Measurements from ENCODE around the gene FMO3.

DNA sequence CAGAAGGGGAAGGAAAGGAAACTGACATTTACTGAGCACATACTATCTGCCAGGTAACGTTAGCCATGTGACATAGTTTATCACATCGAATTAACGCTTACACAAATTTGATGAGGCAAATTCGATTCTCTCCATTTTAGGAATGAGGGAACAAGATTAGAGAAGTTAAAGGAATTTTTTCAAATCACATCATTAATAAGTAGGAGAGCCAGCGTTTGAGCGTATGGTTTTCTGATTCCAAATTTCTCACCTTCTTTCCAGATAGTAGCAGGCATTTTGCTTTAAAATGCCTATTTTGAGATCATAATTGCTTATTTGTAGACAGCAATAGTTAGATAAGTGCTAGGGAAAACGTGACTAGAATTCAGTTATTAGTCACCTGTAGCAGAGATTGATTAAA lies 19.3 kb downstream of the FMO3 start:
- no peak for TF ChIP-seq TCF7L2 (IDR thresholded peaks at IDR 0.05; ENCODE audit: borderline replicate concordance, low read depth, low read length)
- no peak for TF ChIP-seq KLF9 (tag by site-specific recombination; IDR thresholded peaks at IDR 0.05; ENCODE audit: low read depth)
- no peak for TF ChIP-seq GLIS1 (tag by site-specific recombination; IDR thresholded peaks at IDR 0.05)
- TF ChIP-seq, protein P1, sequence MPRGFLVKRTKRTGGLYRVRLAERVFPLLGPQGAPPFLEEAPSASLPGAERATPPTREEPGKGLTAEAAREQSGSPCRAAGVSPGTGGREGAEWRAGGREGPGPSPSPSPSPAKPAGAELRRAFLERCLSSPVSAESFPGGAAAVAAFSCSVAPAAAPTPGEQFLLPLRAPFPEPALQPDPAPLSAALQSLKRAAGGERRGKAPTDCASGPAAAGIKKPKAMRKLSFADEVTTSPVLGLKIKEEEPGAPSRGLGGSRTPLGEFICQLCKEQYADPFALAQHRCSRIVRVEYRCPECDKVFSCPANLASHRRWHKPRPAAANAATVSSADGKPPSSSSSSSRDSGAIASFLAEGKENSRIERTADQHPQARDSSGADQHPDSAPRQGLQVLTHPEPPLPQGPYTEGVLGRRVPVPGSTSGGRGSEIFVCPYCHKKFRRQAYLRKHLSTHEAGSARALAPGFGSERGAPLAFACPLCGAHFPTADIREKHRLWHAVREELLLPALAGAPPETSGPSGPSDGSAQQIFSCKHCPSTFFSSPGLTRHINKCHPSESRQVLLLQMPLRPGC (tag by site-specific recombination; IDR thresholded peaks at IDR 0.05): no peak
- no peak for TF ChIP-seq ZEB2 (tag by site-specific recombination; IDR thresholded peaks at IDR 0.05)
- TF ChIP-seq, protein P2, sequence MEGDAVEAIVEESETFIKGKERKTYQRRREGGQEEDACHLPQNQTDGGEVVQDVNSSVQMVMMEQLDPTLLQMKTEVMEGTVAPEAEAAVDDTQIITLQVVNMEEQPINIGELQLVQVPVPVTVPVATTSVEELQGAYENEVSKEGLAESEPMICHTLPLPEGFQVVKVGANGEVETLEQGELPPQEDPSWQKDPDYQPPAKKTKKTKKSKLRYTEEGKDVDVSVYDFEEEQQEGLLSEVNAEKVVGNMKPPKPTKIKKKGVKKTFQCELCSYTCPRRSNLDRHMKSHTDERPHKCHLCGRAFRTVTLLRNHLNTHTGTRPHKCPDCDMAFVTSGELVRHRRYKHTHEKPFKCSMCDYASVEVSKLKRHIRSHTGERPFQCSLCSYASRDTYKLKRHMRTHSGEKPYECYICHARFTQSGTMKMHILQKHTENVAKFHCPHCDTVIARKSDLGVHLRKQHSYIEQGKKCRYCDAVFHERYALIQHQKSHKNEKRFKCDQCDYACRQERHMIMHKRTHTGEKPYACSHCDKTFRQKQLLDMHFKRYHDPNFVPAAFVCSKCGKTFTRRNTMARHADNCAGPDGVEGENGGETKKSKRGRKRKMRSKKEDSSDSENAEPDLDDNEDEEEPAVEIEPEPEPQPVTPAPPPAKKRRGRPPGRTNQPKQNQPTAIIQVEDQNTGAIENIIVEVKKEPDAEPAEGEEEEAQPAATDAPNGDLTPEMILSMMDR (tag by site-specific recombination; IDR thresholded peaks at IDR 0.05): no peak
- TF ChIP-seq ZNF629 (tag by site-specific recombination; IDR thresholded peaks at IDR 0.05): no peak
- no peak for TF ChIP-seq KLF16 (tag by site-specific recombination; IDR thresholded peaks at IDR 0.05)
- no peak for TF ChIP-seq IKZF3 (tag by site-specific recombination; IDR thresholded peaks at IDR 0.05)
- TF ChIP-seq ZNF274 (IDR thresholded peaks at IDR 0.05; ENCODE audit: low read length): no peak
- no peak for TF ChIP-seq ZNF274 (tag by site-specific recombination; IDR thresholded peaks at IDR 0.05; ENCODE audit: borderline replicate concordance)
- no peak for TF ChIP-seq ZNF311 (tag by site-specific recombination; IDR thresholded peaks at IDR 0.05; ENCODE audit: borderline replicate concordance)
